NCI-H128 (cell line): ENCODE measurements around the gene ECT2L.

ENCODE experiments used
- DNase-seq: peaks from one replicate; lab custom pipeline; 2025; ENCODE audit not compliant: unreplicated experiment; lab: John Stamatoyannopoulos, UW

The ECT2L gene

GRCh38 chr6:138803331-138803730 is 7.4 kb downstream of the ECT2L start:
- DNase-seq = no peak

GRCh38 chr6:138803861-138804260 is 8.0 kb downstream of the ECT2L start:
- no peak for DNase-seq

- no peak for DNase-seq
Observed at GRCh38 chr6:138805016-138805765, 9.3 kb downstream of the ECT2L start.

GRCh38 chr6:138806889-138807288 is 11.0 kb downstream of the ECT2L start:
- DNase-seq = no peak

- no peak for DNase-seq
Observed at GRCh38 chr6:138809677-138810076, 13.8 kb downstream of the ECT2L start.

- no peak for DNase-seq
Observed at GRCh38 chr6:138811866-138812265, 16.0 kb downstream of the ECT2L start.

- no peak for DNase-seq
Observed at GRCh38 chr6:138814179-138814834, 18.4 kb downstream of the ECT2L start.

GRCh38 chr6:138815221-138815620 is 19.3 kb downstream of the ECT2L start:
- DNase-seq = no peak

- peak; percentile 32 for DNase-seq
Observed at GRCh38 chr6:138815797-138816528, 20.1 kb downstream of the ECT2L start.

- DNase-seq = peak; percentile 35
Observed at GRCh38 chr6:138817799-138818198, 21.9 kb downstream of the ECT2L start.

GRCh38 chr6:138818496-138819194 is 22.8 kb downstream of the ECT2L start:
- DNase-seq = no peak

- no peak for DNase-seq
Observed at GRCh38 chr6:138821519-138821918, 25.6 kb downstream of the ECT2L start.

GRCh38 chr6:138824482-138825144 is 28.7 kb downstream of the ECT2L start:
- no peak for DNase-seq

GRCh38 chr6:138830248-138830647 is 34.4 kb downstream of the ECT2L start:
- no peak for DNase-seq

GRCh38 chr6:138832182-138832581 is 36.3 kb downstream of the ECT2L start:
- no peak for DNase-seq

- peak; percentile 46 for DNase-seq
Observed at GRCh38 chr6:138833816-138834539, 38.1 kb downstream of the ECT2L start.

GRCh38 chr6:138837246-138837645 is 41.4 kb downstream of the ECT2L start:
- DNase-seq = no peak

- no peak for DNase-seq
Observed at GRCh38 chr6:138844192-138844591, 48.3 kb downstream of the ECT2L start.

- no peak for DNase-seq
Observed at GRCh38 chr6:138847884-138848283, 52.0 kb downstream of the ECT2L start.

- no peak for DNase-seq
Observed at GRCh38 chr6:138848461-138848860, 52.6 kb downstream of the ECT2L start.
